GM23248 (cell line): ENCODE measurements around the gene BTN2A1. TPM values are rescaled to one million over a fixed set of nuclear protein-coding genes. Genes with fewer than 3 reads are reported as not detected.

Experiments
- DNase-seq: peaks from one replicate; pipeline ENCODE4 v3.0.0-alpha.2; 2015
- H2AFZ ChIP-seq: fragments of 200-600 bp; sonication (generic); 2 replicates; pipeline ENCODE4 v1.6.1; 2016; ENCODE audit warnings: antibody characterized with exemption
- H3F3A ChIP-seq: fragments of 200-600 bp; sonication (generic); 2 replicates; pipeline ENCODE4 v1.6.1; 2016; ENCODE audit warnings: mild to moderate bottlenecking, antibody characterized with exemption, mixed run types; ENCODE audit not compliant: insufficient read depth
- H3K27ac ChIP-seq: fragments of 200-600 bp; sonication (generic); 2 replicates; pipeline ENCODE4 v1.5.1; 2016; ENCODE audit warnings: mild to moderate bottlenecking
- H3K27me3 ChIP-seq: fragments of 200-600 bp; sonication (generic); replicated peaks from 2 replicates; pipeline ENCODE4 v1.6.1; 2016; ENCODE audit warnings: mild to moderate bottlenecking; ENCODE audit not compliant: insufficient read depth
- H3K36me3 ChIP-seq: fragments of 200-600 bp; sonication (generic); 2 replicates; pipeline ENCODE4 v1.6.1; 2016; ENCODE audit warnings: low read depth, mild to moderate bottlenecking
- H3K4me1 ChIP-seq: fragments of 200-600 bp; sonication (generic); 2 replicates; pipeline ENCODE4 v1.6.1; 2016; ENCODE audit warnings: mild to moderate bottlenecking; ENCODE audit not compliant: insufficient read depth
- H3K4me2 ChIP-seq: fragments of 200-600 bp; sonication (generic); one replicate; pipeline ENCODE4 v1.6.1; 2016; ENCODE audit warnings: mild to moderate bottlenecking; ENCODE audit not compliant: unreplicated experiment
- H3K4me3 ChIP-seq: fragments of 200-600 bp; sonication (generic); 2 replicates; pipeline ENCODE4 v1.5.1; 2016; ENCODE audit warnings: mild to moderate bottlenecking
- H3K79me2 ChIP-seq: fragments of 200-600 bp; sonication (generic); 2 replicates; pipeline ENCODE4 v1.6.1; 2016; ENCODE audit warnings: mild to moderate bottlenecking; ENCODE audit not compliant: insufficient read depth
- H3K9ac ChIP-seq: fragments of 200-600 bp; sonication (generic); 2 replicates; pipeline ENCODE4 v1.6.1; 2016; ENCODE audit warnings: mild to moderate bottlenecking
- H3K9me2 ChIP-seq: fragments of 200-600 bp; sonication (generic); 2 replicates; pipeline ENCODE4 v1.6.1; 2016; ENCODE audit warnings: mixed run types, mild to moderate bottlenecking, moderate library complexity; ENCODE audit not compliant: insufficient read depth
- H3K9me3 ChIP-seq: fragments of 200-600 bp; sonication (generic); one replicate; pipeline ENCODE4 v1.6.1; 2017; ENCODE audit warnings: low read depth
- H4K20me1 ChIP-seq: fragments of 200-600 bp; sonication (generic); 2 replicates; pipeline ENCODE4 v1.6.0; 2016; ENCODE audit not compliant: insufficient read depth
- EZH2 ChIP-seq: fragments of 200-600 bp; sonication (generic); IDR thresholded peaks from 2 replicates; pipeline ENCODE4 v1.6.1; 2018; ENCODE audit warnings: antibody characterized with exemption, mild to moderate bottlenecking; ENCODE audit not compliant: insufficient read depth, poor library complexity, severe bottlenecking
- EZH2phosphoT487 ChIP-seq: fragments of 200-600 bp; sonication (generic); IDR thresholded peaks from 2 replicates; pipeline ENCODE4 v1.6.1; 2018; ENCODE audit warnings: antibody characterized with exemption, moderate library complexity, mild to moderate bottlenecking, low read depth; ENCODE audit not compliant: insufficient read depth
- WGBS, 2 experiments: methylation state at CpG; one replicate each; pipeline ENCODE4 v1.1.6; 2015 to 2017; ENCODE audit warnings: low lambda C conversion rate in 2 of 2, low coverage in 1 of 2; ENCODE audit errors: missing lambda C conversion rate in 2 of 2; 5-methylcytosine and 5-hydroxymethylcytosine counted together
- in situ Hi-C: fragments of 300-500 bp; cut with MboI; formaldehyde crosslinking; loops from 2 replicates; pipeline ENCODE4 v1.15.0; 2020
- polyA plus RNA-seq: library from polyadenylated mRNA; unstranded; fragments of >200 nt; fragmentation: Nextera tagmentation; extraction: Ambion mirVana; gene quantifications from 2 replicates; pipeline ENCODE4 v1.2.1, GENCODE V29; 2016
- total RNA-seq: library from RNA; depleted of rRNA; stranded (reverse); fragments of >200 nt; shearing (Covaris generic); gene quantifications from 2 replicates; pipeline ENCODE4 v1.2.3, GENCODE V29; 2014

Gene BTN2A1
- total and polyA plus RNA-seq, 2 experiments from 2014 or later: 15.0 to 18.4 TPM

DNA sequence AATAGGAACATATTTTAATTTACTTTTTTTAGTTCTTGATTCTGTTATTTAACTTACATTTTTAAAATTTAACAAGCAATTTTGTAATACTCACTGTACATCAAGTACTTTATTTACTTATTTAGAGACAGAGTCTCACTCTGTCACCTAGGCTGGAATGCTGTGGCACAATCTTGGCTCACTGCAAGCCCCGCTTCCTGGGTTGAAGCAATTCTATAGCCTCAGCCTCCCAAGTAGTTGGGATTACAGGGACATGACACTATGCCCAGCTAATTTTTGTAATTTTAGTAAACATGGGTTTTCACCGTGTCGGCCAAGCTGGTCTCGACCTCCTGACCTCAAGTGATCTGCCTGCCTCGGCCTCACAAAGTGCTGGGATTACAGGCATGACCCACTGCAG is 10.5 kb upstream of the BTN2A1 start:
- Histone ChIP-seq H3K79me2 (peaks cover 4% of the 10 kb centered on the region; the same call in 1 of the 2 replicates), H2AFZ (no peak overlapping the region), H3K4me3 (no peak overlapping the region), H3K9me2 (no peaks in the 10 kb centered on the region), H3K9me3 (no peaks in the 10 kb centered on the region), H3K27ac (no peak overlapping the region), H3K9ac (no peak overlapping the region), H3K27me3 (no peaks in the 10 kb centered on the region), H3K4me1 (no peaks in the 10 kb centered on the region; the same call in 1 of the 2 replicates), H3K36me3 (no peaks in the 10 kb centered on the region), H3K4me2 (no peak overlapping the region), H4K20me1 (no peaks in the 10 kb centered on the region), H3F3A (no peaks in the 10 kb centered on the region)
- WGBS, 2 experiments: 90% methylated on average over 5 of the region's 5 CpGs
- no peak for TF ChIP-seq EZH2phosphoT487
- TF ChIP-seq EZH2: no peak
- in situ Hi-C loops: no loop called here
- no peak for DNase-seq

DNA sequence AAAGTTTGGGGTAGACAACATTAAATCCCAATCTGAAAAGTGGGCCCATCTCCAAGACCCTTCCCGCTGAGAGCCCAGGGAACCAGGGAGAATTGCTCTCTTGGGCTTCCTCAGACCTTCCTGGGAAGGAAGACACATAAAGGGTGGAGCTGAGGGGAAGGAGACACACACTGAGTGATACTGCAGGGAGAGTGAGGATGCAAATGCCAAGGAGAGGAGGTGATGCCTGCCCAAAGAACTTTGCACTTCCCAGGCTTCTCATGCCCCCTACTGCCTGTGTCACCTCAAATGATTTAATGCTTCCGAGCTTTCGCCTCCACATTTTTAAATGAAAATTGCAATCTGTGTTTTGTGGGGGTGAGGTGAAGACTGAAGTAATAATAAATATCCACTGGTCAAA is 7.5 kb upstream of the BTN2A1 start:
- H3K9ac ChIP-seq: no peak overlapping the region
- no peaks in the 10 kb centered on the region for H4K20me1 ChIP-seq
- H3K36me3 ChIP-seq: no peaks in the 10 kb centered on the region
- H3K9me3 ChIP-seq: no peaks in the 10 kb centered on the region
- no peak overlapping the region for H3K27ac ChIP-seq
- H3K4me2 ChIP-seq: no peak overlapping the region
- H3K27me3 ChIP-seq: no peaks in the 10 kb centered on the region
- H3K79me2 ChIP-seq: no peaks in the 10 kb centered on the region
- TF ChIP-seq EZH2: no peak
- WGBS, 2 experiments: 95 to 96% methylated on average over 3 of the region's 3 CpGs
- no peak for DNase-seq
- H3K4me3 ChIP-seq: no peak overlapping the region
- H2AFZ ChIP-seq: no peak overlapping the region
- peaks cover 3% of the 10 kb centered on the region; the same call in 1 of the 2 replicates for H3F3A ChIP-seq
- H3K4me1 ChIP-seq: no peaks in the 10 kb centered on the region
- in situ Hi-C loops: no loop called here
- no peaks in the 10 kb centered on the region for H3K9me2 ChIP-seq

DNA sequence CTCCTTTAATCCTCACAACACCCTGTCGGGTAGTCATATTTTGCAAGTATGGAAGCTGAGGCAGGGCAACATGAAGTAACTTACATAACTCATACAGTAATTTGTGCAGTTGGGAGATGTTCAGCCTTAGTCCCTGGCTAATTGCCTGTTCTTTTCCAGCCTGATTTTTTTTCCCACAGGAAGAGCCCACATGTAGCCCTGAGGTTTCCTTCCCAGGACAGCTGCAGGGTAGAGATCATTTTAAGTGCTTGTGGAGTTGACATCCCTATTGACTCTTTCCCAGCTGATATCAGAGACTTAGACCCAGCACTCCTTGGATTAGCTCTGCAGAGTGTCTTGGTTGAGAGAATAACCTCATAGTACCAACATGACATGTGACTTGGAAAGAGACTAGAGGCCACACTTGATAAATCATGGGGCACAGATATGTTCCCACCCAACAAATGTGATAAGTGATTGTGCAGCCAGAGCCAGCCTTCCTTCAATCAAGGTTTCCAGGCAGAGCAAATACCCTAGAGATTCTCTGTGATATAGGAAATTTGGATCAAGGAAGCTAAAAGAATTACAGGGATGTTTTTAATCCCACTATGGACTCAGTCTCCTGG is 5.0 kb upstream of the BTN2A1 start:
- H3K9ac ChIP-seq: no peak overlapping the region
- no peaks in the 10 kb centered on the region for H3K36me3 ChIP-seq
- WGBS, 2 experiments: 45 to 47% methylated on average over 1 of the region's 1 CpG
- no peaks in the 10 kb centered on the region for H3K79me2 ChIP-seq
- in situ Hi-C loops: no loop called here
- no peaks in the 10 kb centered on the region for H4K20me1 ChIP-seq
- H3K9me3 ChIP-seq: no peaks in the 10 kb centered on the region
- no peak overlapping the region for H3K4me2 ChIP-seq
- DNase-seq: no peak
- peaks cover 6% of the 10 kb centered on the region; the same call in 1 of the 2 replicates for H3K4me1 ChIP-seq
- TF ChIP-seq EZH2 (no peak), EZH2phosphoT487 (no peak)
- H2AFZ ChIP-seq: no peak overlapping the region
- no peak overlapping the region for H3K4me3 ChIP-seq
- no peak overlapping the region for H3K27ac ChIP-seq
- no peaks in the 10 kb centered on the region for H3K9me2 ChIP-seq
- no peaks in the 10 kb centered on the region for H3K27me3 ChIP-seq
- peaks cover 10% of the 10 kb centered on the region; the same call in 1 of the 2 replicates for H3F3A ChIP-seq

DNA sequence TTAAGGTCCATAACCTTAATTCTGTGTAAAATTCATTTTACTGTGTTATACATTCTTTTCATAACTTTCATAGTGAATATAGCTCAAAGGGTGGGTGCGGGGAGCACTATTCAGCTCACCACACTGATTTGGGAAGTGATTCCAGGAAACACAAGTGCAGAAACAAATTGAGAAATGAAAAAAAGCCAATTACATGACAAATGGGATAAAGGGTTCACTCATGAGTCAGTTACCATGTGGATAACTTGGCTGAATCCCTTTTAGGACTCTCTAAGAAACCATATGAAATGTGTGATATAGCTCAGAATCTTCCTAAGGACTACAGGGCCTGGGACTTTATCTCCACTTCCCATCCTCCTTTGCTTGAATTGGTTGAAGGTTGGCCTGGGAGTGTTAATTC is 3.1 kb upstream of the BTN2A1 start:
- Histone ChIP-seq H3K9ac (no peak overlapping the region), H2AFZ (no peak overlapping the region), H3F3A (peaks cover 10% of the 10 kb centered on the region; the same call in 1 of the 2 replicates), H3K36me3 (no peaks in the 10 kb centered on the region), H3K4me3 (no peak overlapping the region), H3K27me3 (no peaks in the 10 kb centered on the region), H3K4me2 (no peak overlapping the region), H3K9me2 (no peaks in the 10 kb centered on the region), H3K9me3 (no peaks in the 10 kb centered on the region), H3K79me2 (peaks cover 19% of the 10 kb centered on the region), H4K20me1 (no peaks in the 10 kb centered on the region), H3K4me1 (peaks cover 12% of the 10 kb centered on the region), H3K27ac (no peak overlapping the region)
- no peak for TF ChIP-seq EZH2
- WGBS, 2 experiments: 77 to 88% methylated on average over 1 of the region's 1 CpG
- in situ Hi-C loops: no loop called here
- peak; percentile 56 for DNase-seq
